Neural crest cell (in vitro differentiated cells): ENCODE data around the gene NMD3. TPM values are rescaled to one million over a fixed set of nuclear protein-coding genes. Genes with fewer than 3 reads are reported as not detected.

Experiments
- DNase-seq: peaks from one replicate; pipeline ENCODE4 v3.0.0; 2021; ENCODE audit warnings: low read depth, mixed read lengths, low spot score
- H3K27ac Mint-ChIP-seq: one replicate; pipeline ENCODE4 v1.8.0; 2021; ENCODE audit warnings: mild to moderate bottlenecking, mixed read lengths; ENCODE audit not compliant: unreplicated experiment
- H3K27me3 Mint-ChIP-seq: 2 replicates; pipeline ENCODE4 v1.8.0; 2021; ENCODE audit warnings: low read depth, mild to moderate bottlenecking, mixed read lengths
- H3K36me3 Mint-ChIP-seq: 2 replicates; pipeline ENCODE4 v1.8.0; 2021; ENCODE audit warnings: low read depth, mild to moderate bottlenecking, mixed read lengths
- H3K4me1 Mint-ChIP-seq: 2 replicates; pipeline ENCODE4 v1.8.0; 2021; ENCODE audit warnings: mixed read lengths
- H3K4me3 Mint-ChIP-seq: one replicate; pipeline ENCODE4 v1.8.0; 2021; ENCODE audit warnings: mild to moderate bottlenecking, mixed read lengths
- H3K9me3 Mint-ChIP-seq: 2 replicates; pipeline ENCODE4 v1.8.0; 2021; ENCODE audit warnings: mixed read lengths
- total RNA-seq: library from RNA; stranded (reverse); gene quantifications from 2 replicates; pipeline ENCODE4 v1.2.1, GENCODE V29; 2021
- TF ChIP-seq, protein P1 (sequence below): fragments of 200-600 bp; sonication (generic); conservative IDR thresholded peaks from 2 replicates; pipeline ENCODE4 v1.5.0; 2021; ENCODE audit warnings: antibody characterized with exemption, mild to moderate bottlenecking

Gene NMD3
- total RNA-seq, 1 donor from 2014 or later: 42.0 TPM

GRCh38 chr3:161221806-161222600 lies 892 bp downstream of the NMD3 start:
- TF ChIP-seq, protein P1, sequence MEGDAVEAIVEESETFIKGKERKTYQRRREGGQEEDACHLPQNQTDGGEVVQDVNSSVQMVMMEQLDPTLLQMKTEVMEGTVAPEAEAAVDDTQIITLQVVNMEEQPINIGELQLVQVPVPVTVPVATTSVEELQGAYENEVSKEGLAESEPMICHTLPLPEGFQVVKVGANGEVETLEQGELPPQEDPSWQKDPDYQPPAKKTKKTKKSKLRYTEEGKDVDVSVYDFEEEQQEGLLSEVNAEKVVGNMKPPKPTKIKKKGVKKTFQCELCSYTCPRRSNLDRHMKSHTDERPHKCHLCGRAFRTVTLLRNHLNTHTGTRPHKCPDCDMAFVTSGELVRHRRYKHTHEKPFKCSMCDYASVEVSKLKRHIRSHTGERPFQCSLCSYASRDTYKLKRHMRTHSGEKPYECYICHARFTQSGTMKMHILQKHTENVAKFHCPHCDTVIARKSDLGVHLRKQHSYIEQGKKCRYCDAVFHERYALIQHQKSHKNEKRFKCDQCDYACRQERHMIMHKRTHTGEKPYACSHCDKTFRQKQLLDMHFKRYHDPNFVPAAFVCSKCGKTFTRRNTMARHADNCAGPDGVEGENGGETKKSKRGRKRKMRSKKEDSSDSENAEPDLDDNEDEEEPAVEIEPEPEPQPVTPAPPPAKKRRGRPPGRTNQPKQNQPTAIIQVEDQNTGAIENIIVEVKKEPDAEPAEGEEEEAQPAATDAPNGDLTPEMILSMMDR: no peak
- Mint-ChIP-seq H3K36me3 (peaks cover 6% of the 10 kb centered on the region), H3K4me1 (peaks cover 40% of the 10 kb centered on the region), H3K27ac (peak overlapping the region; percentile 43), H3K27me3 (no peaks in the 10 kb centered on the region), H3K9me3 (peaks cover 5% of the 10 kb centered on the region), H3K4me3 (peak overlapping the region; percentile 94)
- DNase-seq: no peak

DNA sequence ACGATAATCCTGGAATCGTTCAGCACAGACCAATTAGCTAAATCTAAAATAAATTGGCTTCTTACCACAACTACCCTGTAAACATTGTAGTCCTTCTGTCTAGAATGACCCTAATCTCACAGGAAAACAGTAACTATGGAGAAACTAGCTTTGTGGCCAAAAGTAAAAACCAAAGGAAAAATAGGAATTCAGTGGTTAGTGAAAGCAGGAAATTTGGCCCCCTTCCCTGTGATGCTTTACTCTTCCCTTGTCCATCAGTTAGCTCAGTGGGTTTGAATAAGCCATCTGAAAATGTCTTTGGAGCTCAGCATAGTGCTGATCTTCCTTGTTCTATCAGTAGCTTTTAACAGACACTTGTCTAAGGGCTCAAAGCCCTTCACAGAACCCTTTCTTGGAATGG lies 1.6 kb downstream of the NMD3 start:
- TF ChIP-seq, protein P1: no peak
- DNase-seq: no peak
- Mint-ChIP-seq H3K9me3 (peaks cover 5% of the 10 kb centered on the region), H3K4me3 (peak overlapping the region; percentile 94), H3K4me1 (peaks cover 40% of the 10 kb centered on the region), H3K27ac (no peak overlapping the region), H3K27me3 (no peaks in the 10 kb centered on the region), H3K36me3 (peaks cover 7% of the 10 kb centered on the region)

DNA sequence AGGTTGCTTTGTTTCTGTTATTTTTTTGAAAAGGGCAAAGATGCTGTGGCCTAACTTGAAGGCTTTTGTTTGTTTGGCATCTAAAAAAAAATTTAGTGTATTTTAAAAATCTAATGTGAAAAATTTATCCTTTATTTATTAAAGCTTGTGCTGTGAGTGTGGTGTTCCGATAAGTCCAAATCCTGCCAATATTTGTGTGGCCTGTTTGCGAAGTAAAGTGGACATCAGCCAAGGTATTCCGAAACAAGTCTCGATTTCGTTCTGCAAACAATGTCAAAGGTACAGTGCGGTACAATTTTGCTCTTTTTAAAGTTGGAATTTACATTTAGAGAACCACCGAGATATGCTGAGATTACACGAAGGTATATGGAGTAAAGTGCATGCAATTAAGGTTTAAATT lies 3.7 kb downstream of the NMD3 start:
- Mint-ChIP-seq H3K9me3 (peaks cover 3% of the 10 kb centered on the region), H3K36me3 (peaks cover 5% of the 10 kb centered on the region)

DNA sequence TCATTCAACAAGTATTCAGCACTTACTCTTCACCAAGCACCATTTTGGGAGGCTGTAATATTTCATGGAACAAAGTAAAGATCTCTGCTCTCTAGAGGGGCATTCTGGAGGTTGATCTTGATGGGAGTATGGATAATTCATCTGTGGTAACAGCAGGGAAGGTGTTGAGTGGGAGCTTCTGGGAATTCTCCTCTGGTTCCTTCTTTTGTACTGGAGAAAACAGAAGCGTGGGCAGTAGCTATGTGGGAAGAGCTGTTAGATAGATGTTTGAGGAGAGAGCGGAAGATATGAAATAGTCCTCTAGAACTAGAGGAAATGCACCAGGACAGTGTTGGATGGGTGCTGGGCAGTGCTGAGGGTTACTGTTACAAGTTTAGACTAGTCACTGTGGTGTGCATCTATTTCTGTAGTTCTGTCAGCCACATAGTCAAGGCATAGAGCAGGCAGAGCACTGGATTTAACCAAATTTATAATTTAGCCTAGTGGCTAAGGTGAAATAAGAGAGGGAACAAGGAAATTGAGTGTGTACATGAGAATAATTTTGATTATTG lies 9.6 kb downstream of the NMD3 start:
- Mint-ChIP-seq H3K27me3 (no peaks in the 10 kb centered on the region), H3K27ac (no peak overlapping the region), H3K36me3 (peaks cover 5% of the 10 kb centered on the region), H3K9me3 (no peaks in the 10 kb centered on the region), H3K4me3 (no peak overlapping the region), H3K4me1 (no peaks in the 10 kb centered on the region)
- TF ChIP-seq, protein P1: no peak
- DNase-seq: no peak

More for the DNA sequence above, 3.7 kb downstream of the NMD3 start:
- TF ChIP-seq, protein P1: no peak
- DNase-seq: no peak
- Mint-ChIP-seq H3K27me3 (no peaks in the 10 kb centered on the region), H3K4me1 (peaks cover 37% of the 10 kb centered on the region), H3K27ac (no peak overlapping the region), H3K4me3 (peak overlapping the region; percentile 36)

DNA sequence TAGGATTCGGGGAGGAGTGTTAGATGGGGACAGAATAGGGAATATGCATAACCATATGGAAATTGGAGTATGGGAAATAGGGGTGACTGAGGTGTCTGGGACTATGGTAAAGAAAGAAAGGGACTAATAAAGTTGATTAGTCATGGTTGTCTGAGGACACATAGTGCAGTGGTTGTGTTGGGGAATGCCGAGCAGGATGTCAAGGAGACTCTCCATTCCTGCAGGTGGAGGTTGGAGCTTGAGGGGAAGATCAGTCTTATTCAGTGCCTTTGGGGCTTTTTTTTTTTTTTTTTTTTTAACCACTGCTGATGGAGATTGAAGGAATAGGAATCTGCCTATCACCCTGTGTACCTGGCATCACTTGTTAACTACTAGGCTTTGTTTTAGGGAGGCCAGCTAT lies 10.8 kb downstream of the NMD3 start:
- H3K4me3 Mint-ChIP-seq: no peak overlapping the region
- H3K27ac Mint-ChIP-seq: no peak overlapping the region
- no peak for DNase-seq
- peaks cover 5% of the 10 kb centered on the region for H3K36me3 Mint-ChIP-seq
- H3K4me1 Mint-ChIP-seq: no peaks in the 10 kb centered on the region
- H3K27me3 Mint-ChIP-seq: no peaks in the 10 kb centered on the region
- TF ChIP-seq, protein P1: no peak
- no peaks in the 10 kb centered on the region for H3K9me3 Mint-ChIP-seq
